CD14-positive monocyte (primary cell): Measurements from ENCODE around the gene STOML3. TPM values are rescaled to one million over a fixed set of nuclear protein-coding genes. Genes with fewer than 3 reads are reported as not detected.

ENCODE experiments used
- DNase-seq, 3 donors: peaks; one replicate each; pipeline ENCODE4 v3.0.0-alpha.2; 2011 to 2022
- H2AFZ ChIP-seq: 2 replicates; pipeline ENCODE4 v1.6.0; 2012; ENCODE audit warnings: mild to moderate bottlenecking, low read depth, low read length, inconsistent platforms; ENCODE audit not compliant: insufficient read depth, poor library complexity, severe bottlenecking
- H3K27ac ChIP-seq, 2 donors: 1 replicate in 1 of 2; 2 replicates in 1 of 2; pipeline ENCODE4 v1.5.1; 2012 to 2013; ENCODE audit warnings: low read length in 2 of 2, control low read depth in 1 of 2, inconsistent platforms in 1 of 2, low read depth in 1 of 2, mild to moderate bottlenecking in 1 of 2
- H3K27me3 ChIP-seq, 2 donors: one replicate each; pipeline versions ENCODE4 v1.6.0 to v1.6.1; 2011 to 2013; ENCODE audit warnings: low read length in 2 of 2; ENCODE audit not compliant: control insufficient read depth in 2 of 2, insufficient read depth in 2 of 2
- H3K36me3 ChIP-seq, 2 donors: replicated peaks in 1 of 2; 1 replicate in 1 of 2; 2 replicates in 1 of 2; pipeline versions ENCODE4 v1.5.1 to v1.6.1; 2012 to 2013; ENCODE audit warnings: low read length in 2 of 2, control low read depth in 1 of 2, inconsistent platforms in 1 of 2, mild to moderate bottlenecking in 1 of 2; ENCODE audit not compliant: insufficient read depth in 2 of 2, control insufficient read depth in 1 of 2
- H3K4me1 ChIP-seq, 2 donors: 1 replicate in 1 of 2; 2 replicates in 1 of 2; pipeline versions ENCODE4 v1.5.1 to v1.6.1; 2012 to 2013; ENCODE audit warnings: low read length in 2 of 2, control low read depth in 1 of 2, inconsistent platforms in 1 of 2, mild to moderate bottlenecking in 1 of 2, moderate library complexity in 1 of 2; ENCODE audit not compliant: insufficient read depth in 2 of 2, control insufficient read depth in 1 of 2
- H3K4me2 ChIP-seq: replicated peaks from 2 replicates; pipeline ENCODE3; 2012; ENCODE audit warnings: low read length, moderate library complexity, mild to moderate bottlenecking; ENCODE audit not compliant: poor library complexity, severe bottlenecking; ENCODE audit errors: extremely low read depth
- H3K4me3 ChIP-seq, 3 experiments: fragments of 200-600 bp in 1 of 3; sonication (generic) in 1 of 3; replicated peaks in 1 of 3; 1 replicate in 2 of 3; 2 replicates in 1 of 3; pipeline ENCODE4 v1.5.1; 2011 to 2013; ENCODE audit warnings: low read length in 3 of 3, mild to moderate bottlenecking in 3 of 3, control low read depth in 2 of 3, low read depth in 2 of 3, inconsistent platforms in 1 of 3, moderate library complexity in 1 of 3
- H3K79me2 ChIP-seq: 2 replicates; pipeline ENCODE4 v1.6.0; 2012; ENCODE audit warnings: mild to moderate bottlenecking, control low read depth, inconsistent platforms, low read length, moderate library complexity; ENCODE audit not compliant: insufficient read depth
- H3K9ac ChIP-seq: 2 replicates; pipeline ENCODE4 v1.6.0; 2017; ENCODE audit warnings: low read length, mild to moderate bottlenecking; ENCODE audit not compliant: insufficient read depth, poor library complexity, severe bottlenecking
- H3K9me3 ChIP-seq, 2 donors: replicated peaks in 1 of 2; 1 replicate in 1 of 2; 2 replicates in 1 of 2; pipeline versions ENCODE4 v1.5.1 to v1.6.1; 2012 to 2013; ENCODE audit warnings: low read length in 2 of 2, control low read depth in 1 of 2; ENCODE audit not compliant: control insufficient read depth in 1 of 2, insufficient read depth in 1 of 2
- H4K20me1 ChIP-seq: 2 replicates; pipeline ENCODE4 v1.6.0; 2012; ENCODE audit warnings: mild to moderate bottlenecking, low read length, control low read depth, moderate library complexity; ENCODE audit not compliant: insufficient read depth
- H3K27ac Mint-ChIP-seq, 7 donors: one replicate each; pipeline ENCODE4 v1.8.0; 2020; ENCODE audit warnings: mild to moderate bottlenecking in 7 of 7, mixed read lengths in 7 of 7, moderate library complexity in 6 of 7, inconsistent platforms in 2 of 7
- H3K27me3 Mint-ChIP-seq, 3 donors: one replicate each; pipeline ENCODE4 v1.8.0; 2021 to 2022; ENCODE audit warnings: low read depth in 3 of 3, mild to moderate bottlenecking in 3 of 3, mixed read lengths in 3 of 3, moderate library complexity in 3 of 3, inconsistent platforms in 1 of 3
- H3K36me3 Mint-ChIP-seq, 2 donors: one replicate each; pipeline ENCODE4 v1.8.0; 2020; ENCODE audit warnings: mixed read lengths in 2 of 2, inconsistent platforms in 1 of 2, mild to moderate bottlenecking in 1 of 2
- H3K4me1 Mint-ChIP-seq: one replicate; pipeline ENCODE4 v1.8.0; 2020; ENCODE audit warnings: mild to moderate bottlenecking, mixed read lengths
- H3K4me3 Mint-ChIP-seq, 2 donors: one replicate each; pipeline ENCODE4 v1.8.0; 2020; ENCODE audit warnings: mild to moderate bottlenecking in 2 of 2, mixed read lengths in 2 of 2, moderate library complexity in 1 of 2
- H3K9me3 Mint-ChIP-seq, 7 donors: one replicate each; pipeline ENCODE4 v1.8.0; 2020 to 2022; ENCODE audit warnings: mixed read lengths in 7 of 7, mild to moderate bottlenecking in 6 of 7, moderate library complexity in 6 of 7, inconsistent platforms in 2 of 7
- WGBS: methylation state at CpG from one replicate; pipeline ENCODE4 v1.1.5; 2013; ENCODE audit warnings: missing lambda C conversion rate; ENCODE audit not compliant: insufficient coverage; 5-methylcytosine and 5-hydroxymethylcytosine counted together
- intact Hi-C, 2 donors: fragments of 100-400 bp; cut with micrococcal nuclease; formaldehyde crosslinking; loops; one replicate each; pipeline versions ENCODE4 v1.15.0 to v1.15.1; 2023
- polyA plus RNA-seq, 3 donors: library from polyadenylated mRNA; depleted of rRNA in 1 of 3; unstranded in 2 of 3; stranded (reverse) in 1 of 3; fragments of 300-500 nt in 2 of 3; fragments of >200 nt in 1 of 3; fragmentation: Illumina TruSeq in 2 of 3; gene quantifications; 1 replicate in 2 of 3; 2 replicates in 1 of 3; pipeline ENCODE4 v1.2.3, GENCODE V29; 2012 to 2021
- TF ChIP-seq, protein P1 (sequence below): fragments of 200-600 bp; IDR thresholded peaks from one replicate; pipeline ENCODE4 v1.8.0; 2022; ENCODE audit warnings: antibody characterized with exemption, mild to moderate bottlenecking

Gene STOML3
- polyA plus RNA-seq, 3 donors = not detected

DNA sequence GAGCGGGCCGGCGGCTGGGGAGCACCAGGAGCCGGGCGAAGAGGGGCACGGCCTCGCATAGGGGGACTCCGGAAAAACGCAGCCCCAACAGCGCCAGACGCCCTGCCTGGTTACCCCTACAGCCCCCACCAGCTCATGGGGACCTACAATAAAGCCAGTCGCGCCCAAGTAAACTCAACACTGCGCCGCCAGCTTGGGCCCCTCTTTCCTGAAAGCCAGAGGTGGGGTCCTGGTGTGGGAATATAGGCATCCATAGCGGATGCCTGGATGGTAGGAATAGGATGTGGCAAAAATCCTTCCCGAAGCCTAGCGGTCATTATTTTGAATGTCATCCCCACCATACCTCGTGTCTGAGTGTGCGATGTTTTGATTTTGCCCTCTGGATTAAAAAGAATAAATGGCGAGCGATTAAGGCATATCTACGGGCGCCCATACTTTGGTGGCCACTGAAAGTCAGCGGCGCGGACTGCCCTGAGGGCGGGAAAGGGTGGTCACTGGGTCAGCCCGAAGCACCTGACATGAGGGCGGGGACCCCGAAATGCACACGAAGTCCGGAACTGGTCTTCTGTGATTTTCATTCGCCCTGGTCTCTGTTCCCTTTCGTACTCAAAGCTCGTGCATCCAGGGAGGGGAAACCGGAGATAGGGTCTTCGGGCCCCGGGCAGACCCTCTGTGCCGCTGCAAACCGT is 47.4 kb upstream of the STOML3 start, which contains the start of the genes NHLRC3 and PROSER1:
TSS of gene NHLRC3 (plus strand) at position 577 of the 689 bp plus-strand sequence. CDS start 184 bp downstream, outside the sequence.
TSS of gene PROSER1 (minus strand) at position 210 of the 689 bp plus-strand sequence. CDS start 847 bp downstream, outside the sequence.
- Mint-ChIP-seq H3K4me3 (peak within 1 kb of the TSS; percentile 93 to 99), H3K36me3 (peaks cover 11% of the 10 kb centered on the region in 2 donors), H3K27ac (peak within 1 kb of the TSS; percentile 96 to 99 (median 97)), H3K4me1 (peaks cover 58% of the 10 kb centered on the region), H3K9me3 (no peaks in the 10 kb centered on the region), H3K27me3 (peaks cover 0 to 3% (median 0%) of the 10 kb centered on the region in 3 donors)
- H3K36me3 ChIP-seq = peaks cover 2 to 9% of the 10 kb centered on the region in 2 donors
- DNase-seq = peak; percentile 74 to 81 (median 74)
- H4K20me1 ChIP-seq = peaks cover 41% of the 10 kb centered on the region
- H3K4me2 ChIP-seq = peak within 1 kb of the TSS; percentile 81
- H3K27ac ChIP-seq = peak within 1 kb of the TSS; percentile 91 to 98
- intact Hi-C loops = no loop called here
- peak within 1 kb of the TSS; percentile 79 for H3K9ac ChIP-seq
- peaks cover 88% of the 10 kb centered on the region for H3K79me2 ChIP-seq
- no peaks in the 10 kb centered on the region for H3K27me3 ChIP-seq
- 0% methylated on average over 34 of the region's 41 CpGs for WGBS
- H2AFZ ChIP-seq = peak within 1 kb of the TSS; percentile 83
- peak within 1 kb of the TSS; percentile 84 to 97 (median 94) for H3K4me3 ChIP-seq
- TF ChIP-seq, protein P1, sequence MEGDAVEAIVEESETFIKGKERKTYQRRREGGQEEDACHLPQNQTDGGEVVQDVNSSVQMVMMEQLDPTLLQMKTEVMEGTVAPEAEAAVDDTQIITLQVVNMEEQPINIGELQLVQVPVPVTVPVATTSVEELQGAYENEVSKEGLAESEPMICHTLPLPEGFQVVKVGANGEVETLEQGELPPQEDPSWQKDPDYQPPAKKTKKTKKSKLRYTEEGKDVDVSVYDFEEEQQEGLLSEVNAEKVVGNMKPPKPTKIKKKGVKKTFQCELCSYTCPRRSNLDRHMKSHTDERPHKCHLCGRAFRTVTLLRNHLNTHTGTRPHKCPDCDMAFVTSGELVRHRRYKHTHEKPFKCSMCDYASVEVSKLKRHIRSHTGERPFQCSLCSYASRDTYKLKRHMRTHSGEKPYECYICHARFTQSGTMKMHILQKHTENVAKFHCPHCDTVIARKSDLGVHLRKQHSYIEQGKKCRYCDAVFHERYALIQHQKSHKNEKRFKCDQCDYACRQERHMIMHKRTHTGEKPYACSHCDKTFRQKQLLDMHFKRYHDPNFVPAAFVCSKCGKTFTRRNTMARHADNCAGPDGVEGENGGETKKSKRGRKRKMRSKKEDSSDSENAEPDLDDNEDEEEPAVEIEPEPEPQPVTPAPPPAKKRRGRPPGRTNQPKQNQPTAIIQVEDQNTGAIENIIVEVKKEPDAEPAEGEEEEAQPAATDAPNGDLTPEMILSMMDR = no peak
- peaks cover 49 to 60% of the 10 kb centered on the region in 2 donors for H3K4me1 ChIP-seq
- no peaks in the 10 kb centered on the region for H3K9me3 ChIP-seq

DNA sequence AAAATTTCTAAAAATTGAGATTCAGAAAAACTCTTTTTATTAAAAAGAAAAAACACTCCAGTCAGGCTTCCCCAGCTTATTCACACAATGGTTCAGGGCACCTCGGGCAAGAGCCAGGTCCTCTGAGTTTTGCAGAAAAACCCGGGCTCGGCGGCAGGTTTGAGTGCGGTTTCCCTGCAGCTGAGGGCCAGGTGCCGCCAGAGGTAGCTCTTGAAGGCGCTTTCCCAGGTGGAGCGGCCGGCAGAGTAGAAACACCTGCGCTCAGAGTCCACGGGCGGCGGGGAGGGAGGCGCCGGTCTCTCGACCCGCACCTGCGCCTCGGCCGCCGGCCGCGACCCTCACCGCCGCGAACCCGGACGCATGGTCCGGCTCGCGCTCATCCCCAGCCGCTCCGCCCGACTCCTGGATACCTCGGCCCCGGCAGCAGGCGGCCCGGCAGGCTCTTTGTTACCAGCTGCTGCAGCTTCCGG is 46.8 kb upstream of the STOML3 start:
- Histone ChIP-seq H3K27ac (peak overlapping the region; percentile 91 to 98), H4K20me1 (peaks cover 44% of the 10 kb centered on the region), H3K9ac (peak overlapping the region; percentile 79), H3K4me1 (peaks cover 49 to 60% of the 10 kb centered on the region in 2 donors), H3K9me3 (no peaks in the 10 kb centered on the region), H3K4me3 (peak overlapping the region; percentile 84 to 97 (median 94)), H3K79me2 (peaks cover 88% of the 10 kb centered on the region), H2AFZ (peak overlapping the region; percentile 83), H3K4me2 (peak overlapping the region; percentile 81), H3K27me3 (no peaks in the 10 kb centered on the region), H3K36me3 (peaks cover 2 to 7% of the 10 kb centered on the region in 2 donors)
- intact Hi-C loops = no loop called here
- under 1% methylated on average over 39 of the region's 39 CpGs for WGBS
- TF ChIP-seq, protein P1 = no peak
- no peaks in the 10 kb centered on the region for H3K9me3 Mint-ChIP-seq
- peak overlapping the region; percentile 96 to 99 (median 97) for H3K27ac Mint-ChIP-seq
- peaks cover 55% of the 10 kb centered on the region for H3K4me1 Mint-ChIP-seq
- H3K27me3 Mint-ChIP-seq = peaks cover 0 to 3% (median 0%) of the 10 kb centered on the region in 3 donors
- H3K4me3 Mint-ChIP-seq = peak overlapping the region; percentile 93 to 99
- peaks cover 8 to 11% of the 10 kb centered on the region in 2 donors for H3K36me3 Mint-ChIP-seq
- DNase-seq = no peak
